Osteocyte (in vitro differentiated cells): ENCODE data around the gene DCAF12. TPM values are rescaled to one million over a fixed set of nuclear protein-coding genes. Genes with fewer than 3 reads are reported as not detected.

Experiments used
- DNase-seq: peaks from one replicate; pipeline ENCODE4 v3.0.0; 2021; ENCODE audit warnings: mixed read lengths; ENCODE audit not compliant: unreplicated experiment; ENCODE audit errors: extremely low spot score
- H3K27ac Mint-ChIP-seq: one replicate; pipeline ENCODE4 v1.8.0; 2021; ENCODE audit warnings: mild to moderate bottlenecking, mixed read lengths; ENCODE audit not compliant: unreplicated experiment
- H3K27me3 Mint-ChIP-seq: one replicate; pipeline ENCODE4 v1.8.0; 2021; ENCODE audit warnings: mixed read lengths; ENCODE audit not compliant: unreplicated experiment
- H3K36me3 Mint-ChIP-seq: one replicate; pipeline ENCODE4 v1.8.0; 2021; ENCODE audit warnings: mixed read lengths; ENCODE audit not compliant: unreplicated experiment
- H3K4me1 Mint-ChIP-seq: one replicate; pipeline ENCODE4 v1.8.0; 2021; ENCODE audit warnings: mixed read lengths; ENCODE audit not compliant: unreplicated experiment
- H3K4me3 Mint-ChIP-seq: one replicate; pipeline ENCODE4 v1.8.0; 2021; ENCODE audit warnings: mild to moderate bottlenecking, moderate library complexity, mixed read lengths; ENCODE audit not compliant: unreplicated experiment
- H3K9me3 Mint-ChIP-seq: one replicate; pipeline ENCODE4 v1.8.0; 2021; ENCODE audit warnings: mixed read lengths; ENCODE audit not compliant: unreplicated experiment
- CTCF ChIP-seq: fragments of 200-600 bp; sonication (generic); IDR thresholded peaks from 2 replicates; pipeline ENCODE4 v1.5.0; 2021; ENCODE audit warnings: antibody characterized with exemption, mild to moderate bottlenecking, moderate library complexity
- total RNA-seq: library from RNA; stranded (reverse); gene quantifications from 2 replicates; pipeline ENCODE4 v1.2.1, GENCODE V29; 2021

The DCAF12 gene
- total RNA-seq, 1 donor from 2014 or later = 33.9 TPM

- no peaks in the 10 kb centered on the region for H3K27me3 Mint-ChIP-seq
- H3K27ac Mint-ChIP-seq = peak overlapping the region; percentile 72
- H3K36me3 Mint-ChIP-seq = no peaks in the 10 kb centered on the region
- H3K9me3 Mint-ChIP-seq = no peaks in the 10 kb centered on the region
- peaks cover 31% of the 10 kb centered on the region for H3K4me1 Mint-ChIP-seq
- DNase-seq = no peak
- no peak overlapping the region for H3K4me3 Mint-ChIP-seq
- no peak for TF ChIP-seq CTCF
These were observed 53.5 kb downstream of the DCAF12 start for GRCh38 chr9:34072868-34073590.

GRCh38 chr9:34072410-34072809, 54.1 kb downstream of the DCAF12 start:
- DNase-seq = no peak
- H3K4me1 Mint-ChIP-seq = peaks cover 31% of the 10 kb centered on the region
- no peak for TF ChIP-seq CTCF
- no peaks in the 10 kb centered on the region for H3K36me3 Mint-ChIP-seq
- H3K4me3 Mint-ChIP-seq = no peak overlapping the region
- peak overlapping the region; percentile 72 for H3K27ac Mint-ChIP-seq
- no peaks in the 10 kb centered on the region for H3K9me3 Mint-ChIP-seq
- H3K27me3 Mint-ChIP-seq = no peaks in the 10 kb centered on the region

GRCh38 chr9:34070606-34071324, 55.7 kb downstream of the DCAF12 start:
- no peak for DNase-seq
- H3K4me1 Mint-ChIP-seq = peaks cover 31% of the 10 kb centered on the region
- no peaks in the 10 kb centered on the region for H3K36me3 Mint-ChIP-seq
- peak overlapping the region; percentile 9 for H3K27ac Mint-ChIP-seq
- no peak overlapping the region for H3K4me3 Mint-ChIP-seq
- no peaks in the 10 kb centered on the region for H3K9me3 Mint-ChIP-seq
- H3K27me3 Mint-ChIP-seq = no peaks in the 10 kb centered on the region
- TF ChIP-seq CTCF = no peak

- Mint-ChIP-seq H3K27ac (no peak overlapping the region), H3K36me3 (no peaks in the 10 kb centered on the region)
- TF ChIP-seq CTCF = no peak
These were observed 56.7 kb downstream of the DCAF12 start for GRCh38 chr9:34069831-34070230.

GRCh38 chr9:34065541-34065940, 61.0 kb downstream of the DCAF12 start:
- no peak for TF ChIP-seq CTCF
- Mint-ChIP-seq H3K27me3 (no peaks in the 10 kb centered on the region), H3K36me3 (no peaks in the 10 kb centered on the region), H3K4me3 (no peak overlapping the region), H3K4me1 (peaks cover under 1% of the 10 kb centered on the region), H3K27ac (no peak overlapping the region), H3K9me3 (no peaks in the 10 kb centered on the region)
- DNase-seq = no peak

More at GRCh38 chr9:34069831-34070230, 56.7 kb downstream of the DCAF12 start:
- no peak for DNase-seq
- H3K4me1 Mint-ChIP-seq = peaks cover 31% of the 10 kb centered on the region
- H3K4me3 Mint-ChIP-seq = no peak overlapping the region
- H3K27me3 Mint-ChIP-seq = no peaks in the 10 kb centered on the region
- no peaks in the 10 kb centered on the region for H3K9me3 Mint-ChIP-seq
